G401.6 (cell line): ENCODE measurements around the gene ABHD6.
"Not testable (repeated sequence)": the region's sequence is repeated elsewhere in the genome, so short reads cannot be mapped to it uniquely, and the experiment has no call there.

Experiments
- FAIRE-seq: peaks from 2 replicates; lab custom pipeline; 2012; peaks lifted over from hg19 to GRCh38; lab: Jason Lieb, UNC

The ABHD6 gene

DNA sequence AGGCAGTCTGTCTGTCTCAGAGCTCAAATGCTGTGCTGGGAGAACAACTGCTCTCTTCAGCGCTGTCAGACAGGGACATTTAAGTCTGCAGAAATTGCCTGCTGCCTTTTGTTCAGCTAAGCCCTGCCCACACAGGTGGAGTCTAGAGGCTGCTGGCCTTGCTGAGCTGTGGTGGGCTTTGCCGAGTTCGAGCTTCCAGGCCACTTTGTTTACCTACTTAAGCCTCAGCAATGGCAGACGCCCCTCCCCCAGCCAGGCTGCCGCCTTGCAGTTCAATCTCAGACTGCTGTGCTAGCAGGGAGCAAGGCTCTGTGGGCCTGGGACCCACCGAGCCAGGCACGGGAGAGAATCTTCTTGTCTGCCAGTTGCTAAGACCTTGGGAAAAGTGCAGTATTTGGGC lies 43.5 kb downstream of the ABHD6 start:
- FAIRE-seq: no peak

DNA sequence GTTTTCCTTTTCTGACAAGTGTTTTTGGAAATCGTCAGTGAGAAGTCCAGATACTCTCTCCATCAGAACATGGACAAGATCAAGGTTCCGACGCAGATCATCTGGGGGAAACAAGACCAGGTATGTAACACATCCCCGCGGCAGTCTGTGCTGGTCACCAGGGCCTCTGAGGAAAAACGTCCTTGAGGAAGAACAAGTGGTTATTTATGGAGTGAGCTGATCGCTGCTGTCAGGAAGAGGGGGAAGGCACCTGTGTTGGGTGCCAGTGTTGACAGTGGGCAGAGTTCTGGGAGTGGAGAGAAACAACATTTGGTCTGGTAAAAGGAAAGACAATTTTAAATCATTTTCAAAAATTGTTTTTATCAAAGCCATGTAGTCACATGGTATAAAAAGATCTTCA lies 47.7 kb downstream of the ABHD6 start:
- FAIRE-seq: no peak

DNA sequence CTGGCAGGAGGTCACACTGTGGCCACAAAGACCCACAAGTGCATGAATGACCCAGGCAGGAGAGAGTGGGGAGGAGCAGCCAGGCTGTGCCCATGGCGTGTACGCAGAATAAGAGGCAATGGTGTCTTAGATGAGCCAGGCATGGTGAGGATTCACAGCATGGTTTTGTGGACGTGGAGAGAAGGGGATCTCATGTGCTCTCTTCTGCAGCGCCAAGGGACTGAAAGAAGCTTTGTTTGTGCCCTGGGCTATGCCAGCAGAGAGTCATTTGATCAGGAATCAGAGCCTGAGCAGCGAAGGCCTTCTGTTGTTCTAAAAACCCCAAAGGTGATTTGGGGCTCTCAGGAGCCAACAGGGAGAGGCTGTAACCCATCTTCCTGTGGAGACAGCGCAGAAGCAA lies 49.8 kb downstream of the ABHD6 start:
- no peak for FAIRE-seq

DNA sequence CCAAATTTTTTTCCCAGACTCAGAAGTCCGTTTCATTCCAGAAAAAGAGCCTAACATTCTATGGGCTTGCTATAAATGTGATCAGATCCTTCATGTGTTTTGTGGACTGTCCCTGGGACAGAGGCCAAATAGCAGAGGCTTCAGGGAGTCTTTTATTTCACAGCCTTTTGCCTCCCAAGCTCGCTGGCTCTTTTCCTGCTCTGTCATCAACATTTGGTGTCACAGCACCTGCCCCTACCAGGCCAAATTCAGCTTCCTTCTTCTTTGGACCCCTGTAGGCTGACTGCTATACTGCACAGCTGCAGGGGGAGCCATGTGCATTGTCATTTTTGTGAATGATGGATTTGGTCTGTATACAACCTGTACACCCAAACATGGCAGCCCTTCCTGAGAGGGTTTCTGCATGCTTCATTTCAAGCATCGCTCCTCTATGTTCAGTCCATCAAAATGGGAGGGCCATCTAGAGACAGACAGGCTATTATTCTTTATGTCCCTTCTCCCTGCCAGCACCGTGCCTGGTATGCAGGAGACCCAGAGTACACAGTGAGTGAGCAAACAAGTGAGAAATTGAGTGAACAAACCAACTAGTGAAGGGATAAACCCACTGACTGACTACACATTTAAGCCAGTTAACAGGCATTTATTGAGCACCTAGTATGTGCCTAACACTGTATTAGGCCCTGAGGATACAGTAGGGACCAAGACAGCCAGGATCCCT lies 50.6 kb downstream of the ABHD6 start:
- no peak for FAIRE-seq

DNA sequence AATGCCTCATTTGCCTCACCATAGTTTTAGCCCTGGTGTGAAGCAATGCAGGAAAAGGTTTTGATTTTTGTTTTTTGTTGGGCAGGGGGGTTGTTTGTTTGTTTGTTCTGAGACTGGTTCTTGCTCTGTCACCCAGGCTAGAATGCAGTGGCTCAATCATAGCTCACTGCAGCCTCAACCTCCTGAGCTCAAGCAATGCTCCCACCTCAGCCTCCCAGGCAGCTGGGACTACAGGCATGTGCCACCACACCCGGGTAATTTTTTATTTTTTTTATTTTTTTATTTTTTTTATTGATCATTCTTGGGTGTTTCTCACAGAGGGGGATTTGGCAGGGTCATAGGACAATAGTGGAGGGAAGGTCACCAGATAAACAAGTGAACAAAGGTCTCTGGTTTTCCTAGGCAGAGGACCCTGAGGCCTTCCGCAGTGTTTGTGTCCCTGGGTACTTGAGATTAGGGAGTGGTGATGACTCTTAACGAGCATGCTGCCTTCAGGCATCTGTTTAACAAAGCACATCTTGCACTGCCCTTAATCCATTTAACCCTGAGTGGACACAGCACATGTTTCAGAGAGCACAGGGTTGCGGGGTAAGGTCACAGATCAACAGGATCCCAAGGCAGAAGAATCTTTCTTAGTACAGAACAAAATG lies 51.5 kb downstream of the ABHD6 start:
- not testable (repeated sequence) for FAIRE-seq

DNA sequence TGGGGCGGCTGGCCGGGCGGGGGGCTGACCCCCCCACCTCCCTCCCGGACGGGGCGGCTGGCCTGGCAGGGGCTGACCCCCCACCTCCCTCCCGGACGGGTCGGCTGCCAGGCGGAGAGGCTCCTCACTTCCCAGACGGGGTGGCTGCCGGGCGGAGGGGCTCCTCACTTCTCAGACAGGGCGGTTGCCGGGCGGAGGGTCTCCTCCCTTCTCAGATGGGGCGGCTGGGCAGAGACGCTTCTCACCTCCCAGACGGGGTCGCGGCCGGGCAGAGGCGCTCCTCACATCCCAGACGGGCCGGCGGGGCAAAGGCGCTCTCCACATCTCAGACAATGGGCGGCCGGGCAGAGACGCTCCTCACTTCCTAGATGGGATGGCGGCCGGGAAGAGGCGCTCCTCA lies 52.9 kb downstream of the ABHD6 start:
- FAIRE-seq: not testable (repeated sequence)

DNA sequence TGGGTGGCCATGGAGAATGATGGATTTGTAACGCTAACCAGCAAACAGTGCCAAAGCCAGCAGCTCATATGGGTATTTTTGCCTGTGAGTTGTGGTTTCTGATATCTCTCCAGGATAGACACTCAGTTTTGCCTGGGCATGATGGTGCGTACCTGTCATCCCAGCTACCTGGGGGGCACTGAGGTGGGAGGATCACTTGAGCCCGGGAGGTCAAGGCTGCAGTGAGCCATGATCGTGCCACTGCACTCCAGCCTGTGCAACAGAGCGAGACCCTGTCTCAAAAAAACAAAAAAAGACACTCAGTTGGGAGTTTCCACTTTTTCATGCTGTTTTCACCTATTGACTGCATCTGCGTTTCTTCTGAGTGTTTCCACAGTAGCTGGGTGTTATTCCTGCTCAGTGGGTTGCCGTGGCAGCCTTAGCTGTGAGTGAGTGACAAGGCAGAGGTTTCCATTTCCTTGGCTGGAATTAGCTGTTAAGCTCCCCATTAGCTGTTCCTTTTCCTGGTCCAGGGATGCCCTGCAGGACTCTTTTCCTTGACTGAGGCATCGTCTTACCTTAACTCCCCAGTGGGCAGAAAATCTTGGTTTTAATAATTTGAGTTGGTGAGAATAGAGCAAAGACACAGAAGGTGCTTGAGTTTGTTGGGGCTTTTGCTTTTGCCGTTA lies 54.2 kb downstream of the ABHD6 start:
- no peak for FAIRE-seq

DNA sequence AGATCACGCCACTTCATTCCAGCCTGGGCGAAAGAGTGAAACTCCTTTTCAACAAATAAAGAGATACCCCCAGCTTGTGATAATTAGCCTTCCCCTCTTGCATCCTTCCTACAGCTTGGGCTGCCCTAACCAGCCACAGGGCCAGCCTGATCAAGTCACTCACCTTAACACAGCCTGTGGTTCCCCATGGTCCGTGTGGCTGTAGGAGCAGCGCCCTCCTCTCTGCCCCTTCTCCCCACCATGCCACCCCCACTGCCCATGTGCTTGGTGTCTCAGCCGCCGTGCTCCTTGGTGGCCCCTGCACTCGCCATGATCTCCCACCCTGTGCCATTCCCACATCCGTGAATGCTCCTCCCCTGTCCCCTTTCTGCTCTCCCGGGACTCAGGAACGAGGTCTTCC lies 55.3 kb downstream of the ABHD6 start:
- no peak for FAIRE-seq

DNA sequence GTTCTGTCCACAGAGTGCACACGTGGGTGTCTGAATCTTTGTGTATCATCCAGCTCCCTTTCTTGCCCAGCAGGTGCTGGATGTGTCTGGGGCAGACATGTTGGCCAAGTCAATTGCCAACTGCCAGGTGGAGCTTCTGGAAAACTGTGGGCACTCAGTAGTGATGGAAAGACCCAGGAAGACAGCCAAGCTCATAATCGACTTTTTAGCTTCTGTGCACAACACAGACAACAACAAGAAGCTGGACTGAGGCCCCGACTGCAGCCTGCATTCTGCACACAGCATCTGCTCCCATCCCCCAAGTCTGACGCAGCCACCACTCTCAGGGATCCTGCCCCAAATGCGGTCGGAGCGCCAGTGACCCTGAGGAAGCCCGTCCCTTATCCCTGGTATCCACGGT lies 55.9 kb downstream of the ABHD6 start:
- no peak for FAIRE-seq

DNA sequence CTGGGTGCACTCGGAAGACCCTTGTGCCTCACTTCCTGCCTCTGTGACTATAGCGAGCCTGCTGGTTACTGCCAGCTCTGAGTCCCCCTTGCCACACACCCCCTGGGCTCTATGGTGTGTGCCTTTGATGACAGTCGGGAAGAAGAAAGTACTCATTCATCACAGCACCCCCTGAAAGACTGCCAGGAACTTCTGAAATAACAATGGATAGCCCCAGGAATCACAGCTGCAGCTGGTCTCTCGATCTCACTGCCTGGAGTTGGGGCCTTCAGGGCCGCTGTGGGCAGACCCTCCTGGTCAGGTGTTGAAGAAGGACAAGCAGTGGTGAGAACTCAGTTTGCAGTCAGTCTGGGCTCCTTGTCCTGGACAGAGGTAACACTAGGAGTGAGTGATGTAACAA lies 58.7 kb downstream of the ABHD6 start:
- FAIRE-seq: no peak

DNA sequence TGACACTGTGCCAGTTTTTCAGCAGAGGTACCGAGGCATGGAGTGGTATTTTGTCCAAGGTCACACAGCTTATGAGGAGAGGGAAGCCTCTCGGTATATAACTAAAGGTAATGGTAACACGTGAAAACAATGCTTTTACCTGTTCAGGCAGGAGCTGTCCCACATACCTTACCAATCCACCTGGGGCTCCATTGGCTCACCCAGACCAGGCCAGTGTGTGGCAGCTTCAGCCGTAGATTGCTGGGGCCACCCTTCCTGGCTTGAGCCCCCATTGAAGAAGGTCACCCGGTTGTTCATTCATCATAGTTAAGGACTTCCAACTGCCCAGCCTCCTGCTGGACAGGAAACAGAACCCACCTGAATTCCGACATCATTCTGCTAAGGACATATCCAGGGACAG lies 59.3 kb downstream of the ABHD6 start:
- FAIRE-seq: no peak

DNA sequence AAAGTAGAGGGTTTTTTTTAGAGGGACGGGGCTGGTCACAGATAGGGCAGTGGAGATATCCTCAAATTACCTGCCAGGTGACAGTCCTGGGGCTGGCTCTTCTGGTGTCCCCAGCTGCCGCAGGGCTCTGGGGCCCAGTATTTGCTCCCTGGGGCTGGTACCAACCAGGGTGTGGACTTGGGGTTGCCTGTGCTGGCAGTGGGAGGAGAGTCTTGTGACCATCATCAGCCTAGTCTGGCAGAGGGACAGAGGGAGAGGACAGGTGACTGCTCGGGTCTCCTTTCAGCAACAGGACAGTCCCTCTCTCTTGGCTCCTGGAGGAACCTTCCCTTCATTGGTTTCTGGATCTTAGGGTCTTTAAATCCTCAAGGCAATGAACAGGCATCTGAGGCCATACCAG lies 60.6 kb downstream of the ABHD6 start:
- no peak for FAIRE-seq

DNA sequence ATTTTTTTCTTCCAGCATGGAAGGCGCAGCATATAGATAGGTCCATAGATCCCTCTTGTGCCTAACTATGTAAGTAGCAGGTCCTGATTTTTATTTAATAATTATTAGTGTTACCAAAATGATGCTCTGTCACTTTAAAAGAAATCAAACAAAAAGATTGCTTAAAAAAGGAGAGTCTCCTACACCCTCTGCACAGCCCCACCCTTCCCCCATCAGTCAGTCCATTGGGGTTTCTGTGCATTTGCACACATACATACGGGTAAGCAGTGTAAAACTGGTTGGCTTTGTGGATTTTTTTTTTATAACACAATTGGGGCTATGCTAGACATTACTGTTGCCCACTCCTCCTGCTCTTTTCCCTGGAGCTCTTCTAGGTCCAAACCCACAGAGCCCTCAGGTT lies 61.5 kb downstream of the ABHD6 start:
- no peak for FAIRE-seq

DNA sequence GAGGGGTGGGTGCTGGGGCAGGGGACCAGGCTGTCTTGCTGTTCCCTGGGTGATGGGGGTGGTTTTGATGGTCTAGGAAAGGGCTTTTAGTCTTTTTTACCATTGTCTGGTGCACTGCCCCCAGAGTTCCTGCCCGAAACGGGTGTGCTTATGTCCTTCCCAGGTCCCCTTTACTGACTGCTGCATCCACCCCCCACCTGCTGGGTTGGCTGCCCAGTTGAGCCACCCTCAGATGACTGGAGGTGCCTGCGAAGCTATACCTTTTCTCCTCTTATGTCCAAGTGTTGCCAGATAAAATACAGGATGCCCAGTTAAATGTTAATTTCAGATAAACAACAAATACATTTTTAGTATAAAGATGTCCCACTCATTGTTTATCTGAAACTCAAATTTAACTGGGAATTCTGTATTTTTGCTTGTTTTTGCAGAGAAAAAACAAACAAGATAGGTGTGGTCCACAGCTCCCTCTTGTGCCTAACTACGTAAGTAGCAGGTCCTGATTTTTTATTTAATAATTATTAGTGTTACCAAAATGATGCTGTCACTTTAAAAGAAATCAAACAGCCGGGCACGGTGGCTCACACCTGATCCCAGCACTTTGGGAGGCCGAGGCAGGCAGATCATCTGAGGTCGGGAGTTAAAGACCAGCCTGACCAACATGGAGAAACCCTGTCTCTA lies 62.4 kb downstream of the ABHD6 start:
- FAIRE-seq: peak; percentile 92

DNA sequence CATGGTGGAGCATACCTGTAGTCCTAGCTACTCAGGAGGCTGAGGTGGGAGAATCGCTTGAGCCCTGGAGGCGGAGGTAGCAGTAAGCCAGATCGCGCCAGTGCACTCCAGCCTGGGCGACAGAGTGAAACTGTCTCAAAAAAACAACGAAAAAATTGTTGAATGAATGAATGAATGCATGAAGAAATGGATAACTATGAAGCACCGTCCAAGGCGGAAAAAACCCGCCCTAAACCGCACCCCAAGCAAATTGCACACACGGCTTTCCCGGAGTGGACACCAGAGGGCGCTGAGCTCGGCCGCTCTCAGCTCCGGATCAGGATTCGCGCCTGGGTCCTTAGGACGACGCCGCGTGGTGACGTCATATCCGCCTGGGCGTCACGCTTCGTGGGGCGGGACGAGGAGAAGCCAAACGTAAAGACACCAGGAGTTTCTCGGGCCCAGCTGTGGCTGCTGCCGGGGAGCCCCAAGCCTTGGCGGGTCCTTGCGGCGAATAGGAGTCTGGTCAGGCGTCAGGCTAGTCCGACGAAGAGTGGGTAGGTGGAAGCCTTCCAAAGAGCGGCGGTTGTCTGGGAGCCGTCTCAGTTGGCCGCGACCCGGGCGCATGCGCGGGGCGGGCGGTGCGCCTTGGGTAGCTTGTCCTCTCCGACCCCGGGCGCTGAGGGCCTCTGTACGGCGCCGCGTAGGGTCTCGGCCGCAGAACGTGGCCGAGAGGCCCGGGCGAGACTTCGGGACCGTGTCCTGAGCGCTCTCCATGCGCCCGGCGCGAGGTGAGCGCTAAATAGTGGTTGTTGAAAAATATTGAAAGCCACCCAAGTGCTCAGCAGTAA lies 68.5 kb downstream of the ABHD6 start, which contains the start of the genes HTD2 and RPP14:
TSS of gene HTD2 (plus strand) at position 639 of the 830 bp plus-strand sequence. CDS start 11,094 bp downstream, outside the sequence.
TSS of gene RPP14 (plus strand) at position 364 of the 830 bp plus-strand sequence. CDS start 4,085 bp downstream, outside the sequence.
- peak; percentile 92 for FAIRE-seq

DNA sequence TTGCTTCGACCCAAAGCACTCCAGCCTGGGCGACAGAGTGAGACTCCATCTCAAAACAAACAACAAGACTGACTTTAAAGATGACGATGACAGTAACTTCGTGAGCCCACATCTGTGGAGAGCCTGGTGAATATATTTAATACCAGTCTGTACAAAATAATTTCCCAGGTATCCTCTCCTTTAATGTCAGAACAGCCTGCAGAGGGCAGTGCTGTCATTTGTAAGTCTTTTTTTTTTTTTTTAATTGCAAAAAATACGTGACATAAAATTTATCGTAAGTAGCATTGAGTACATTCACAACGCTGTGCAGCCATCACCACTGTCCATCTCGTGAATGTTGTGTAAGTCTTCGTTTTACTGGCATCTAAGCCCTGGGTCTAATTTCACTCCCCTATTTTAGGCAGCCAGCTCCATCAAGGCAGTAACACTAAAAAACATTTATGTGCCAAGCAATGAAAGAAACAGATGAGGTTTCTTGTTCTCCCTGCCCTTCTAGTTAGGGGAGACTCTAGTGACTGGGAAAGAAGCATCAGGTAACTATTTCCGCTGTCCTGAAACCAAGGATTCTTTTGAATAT lies 70.1 kb downstream of the ABHD6 start:
- peak; percentile 44 for FAIRE-seq

DNA sequence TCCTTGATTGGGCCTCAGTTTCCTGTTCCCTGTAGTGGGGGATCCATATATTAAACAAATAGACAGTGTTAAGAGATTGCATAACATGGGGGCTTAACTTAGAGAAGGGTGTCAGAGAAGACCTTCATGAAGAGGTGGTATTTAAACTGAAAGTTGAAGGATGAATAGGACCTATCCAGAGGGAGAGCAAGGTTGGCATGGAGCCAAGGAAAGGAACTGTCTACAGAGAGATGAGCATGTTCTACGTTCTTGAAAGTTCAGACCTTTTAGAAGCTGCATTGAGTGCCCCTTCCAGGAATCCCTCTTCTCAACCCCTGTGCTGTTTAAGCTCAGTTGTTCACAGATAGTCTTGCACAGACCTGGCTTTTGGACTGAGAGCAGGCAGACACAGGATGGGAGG lies 71.1 kb downstream of the ABHD6 start:
- no peak for FAIRE-seq

DNA sequence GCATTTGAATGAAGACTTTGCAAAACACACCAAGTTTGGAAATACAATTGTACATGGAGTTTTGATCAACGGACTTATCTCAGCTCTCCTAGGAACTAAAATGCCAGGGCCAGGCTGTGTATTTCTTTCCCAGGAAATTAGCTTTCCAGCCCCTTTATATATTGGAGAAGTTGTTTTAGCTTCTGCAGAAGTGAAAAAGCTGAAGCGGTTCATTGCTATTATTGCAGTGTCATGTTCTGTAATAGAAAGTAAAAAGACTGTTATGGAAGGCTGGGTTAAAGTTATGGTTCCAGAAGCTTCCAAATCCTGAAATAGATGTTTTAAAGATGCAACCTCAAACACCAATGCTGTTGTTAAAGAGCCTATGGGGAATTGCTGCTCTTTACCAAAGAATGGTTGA lies 80.2 kb downstream of the ABHD6 start:
- FAIRE-seq: no peak

DNA sequence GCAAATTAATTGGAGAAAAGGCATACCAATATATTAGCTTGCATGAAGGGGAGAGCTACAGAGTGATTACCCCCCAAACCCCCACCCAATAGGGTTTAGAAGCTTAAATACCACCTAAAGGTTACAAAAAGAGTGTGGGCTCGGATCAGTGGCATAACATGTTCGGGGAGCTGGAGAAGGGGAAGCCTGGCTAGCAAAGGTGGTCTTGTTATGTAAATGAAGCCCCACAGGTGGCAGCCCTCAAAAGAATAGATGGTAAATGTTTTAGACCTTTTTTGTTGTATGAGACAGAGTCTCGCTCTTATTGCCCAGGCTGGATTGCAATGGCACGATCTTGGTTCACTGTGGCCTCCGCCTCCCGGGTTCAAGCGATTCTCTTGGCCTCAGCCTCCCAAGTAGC lies 84.2 kb downstream of the ABHD6 start:
- FAIRE-seq: no peak

DNA sequence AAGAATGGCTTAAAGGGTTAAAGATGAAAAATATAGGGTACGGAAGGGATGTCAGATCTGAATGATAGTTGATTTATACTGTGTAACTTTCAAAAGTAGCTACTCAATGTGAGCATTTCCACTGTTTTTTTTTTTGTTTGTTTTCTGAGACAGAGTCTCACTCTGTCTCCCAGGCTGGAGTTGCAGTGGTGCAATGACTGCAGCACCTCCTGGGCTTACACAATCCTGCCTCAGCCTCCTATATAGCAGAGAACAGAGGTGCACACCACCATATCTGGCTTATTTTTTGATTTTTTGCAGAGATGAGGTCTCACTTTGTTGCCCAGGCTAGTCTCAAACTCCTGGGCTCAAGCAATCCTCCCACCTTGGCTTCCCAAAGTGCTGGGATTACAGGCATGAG lies 85.2 kb downstream of the ABHD6 start:
- no peak for FAIRE-seq
